Stimulated activated CD4-positive, alpha-beta T cell treated with anti-CD3 and anti-CD28 coated beads, Interleukin-2, amount 100 ng/mL, for 48 hours (primary cell): Measurements from ENCODE around the gene IFNG-AS1.

ENCODE experiments used
- DNase-seq, 2 donors: peaks; one replicate each; pipeline ENCODE4 v3.0.0-alpha.2; 2020

Gene IFNG-AS1

DNA sequence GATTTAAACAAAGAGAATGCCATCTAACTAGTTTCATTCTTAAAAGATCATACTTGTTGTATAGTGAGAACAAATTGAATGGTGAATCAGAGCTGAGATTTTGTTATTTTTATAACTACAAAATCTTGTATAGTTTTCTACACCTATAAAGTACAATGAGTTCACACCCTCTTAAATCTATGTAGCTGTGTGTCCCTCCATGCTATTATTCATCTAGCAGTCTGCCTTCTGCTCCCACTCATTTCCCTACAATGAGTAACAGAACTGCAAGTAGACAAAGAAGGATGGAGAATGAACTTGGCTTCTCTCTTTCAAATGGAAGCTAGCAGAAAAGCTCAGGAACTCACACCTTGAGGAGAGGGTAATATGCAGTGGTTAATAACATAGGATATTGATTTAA, 7.1 kb downstream of the IFNG-AS1 start:
- no peak for DNase-seq

DNA sequence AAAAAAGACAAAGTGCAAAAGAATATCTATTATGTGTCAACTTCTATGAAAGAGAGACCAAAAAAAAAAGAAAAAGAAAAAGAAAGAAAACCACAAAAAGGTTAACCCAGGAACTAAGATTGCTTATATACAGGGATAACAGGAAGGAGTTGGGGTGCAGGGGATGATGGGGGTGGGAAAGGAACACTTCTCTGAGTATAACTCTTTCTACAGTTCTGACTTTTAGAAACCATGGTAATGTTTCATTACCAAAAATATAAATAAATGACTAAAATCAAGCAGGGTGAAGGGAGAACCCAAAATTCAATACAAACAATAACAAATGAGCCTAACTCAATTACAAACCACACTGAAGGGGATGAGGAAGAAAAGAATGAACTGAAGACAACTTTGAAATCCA, 9.1 kb downstream of the IFNG-AS1 start:
- DNase-seq = no peak

DNA sequence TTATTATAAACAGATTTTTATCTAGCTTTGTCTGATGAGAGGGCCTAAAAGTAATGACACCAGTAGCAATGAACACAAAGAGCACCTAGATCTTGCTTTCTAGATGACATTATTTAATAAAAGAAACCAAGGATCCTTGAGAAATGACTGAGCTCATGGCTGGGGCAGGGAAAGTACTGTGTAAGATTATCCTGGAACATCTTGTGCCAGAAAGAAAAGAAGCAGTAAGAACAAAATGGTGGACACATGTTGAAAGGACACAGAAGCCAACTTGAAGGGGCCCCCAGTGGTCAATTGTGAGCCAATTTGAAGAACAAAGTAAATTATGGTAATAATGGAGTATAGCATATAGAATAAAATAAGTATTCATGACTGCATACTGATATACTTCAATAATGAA, 10.0 kb downstream of the IFNG-AS1 start:
- DNase-seq = no peak

- DNase-seq = no peak
These were observed 12.5 kb downstream of the IFNG-AS1 start for GRCh38 chr12:68001486-68002466.

DNA sequence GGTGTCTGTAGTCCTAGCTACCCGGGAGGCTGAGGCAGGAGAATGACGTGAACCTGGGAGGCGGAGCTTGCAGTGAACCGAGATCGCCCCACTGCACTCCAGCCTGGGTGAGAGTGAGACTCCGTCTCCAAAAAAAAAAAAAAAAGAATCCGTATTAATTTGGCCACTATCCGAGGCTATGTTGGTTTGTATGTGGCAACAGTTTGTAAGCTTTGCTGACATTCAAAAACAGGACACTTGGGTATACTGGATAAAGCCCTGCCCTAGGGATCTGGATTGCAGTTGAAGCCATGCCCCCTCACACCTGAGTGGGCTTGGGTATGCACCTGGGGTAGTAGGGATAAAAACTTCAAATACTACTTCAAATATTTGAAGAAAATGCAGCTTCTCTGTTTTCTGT, 14.5 kb downstream of the IFNG-AS1 start:
- DNase-seq = no peak

GRCh38 chr12:68007033-68007432, 17.8 kb downstream of the IFNG-AS1 start:
- DNase-seq = no peak

GRCh38 chr12:68007466-68007865, 18.2 kb downstream of the IFNG-AS1 start:
- no peak for DNase-seq

- DNase-seq = no peak
These were observed 22.1 kb downstream of the IFNG-AS1 start for GRCh38 chr12:68011206-68011881.

GRCh38 chr12:68011882-68012207, 22.6 kb downstream of the IFNG-AS1 start:
- no peak for DNase-seq

DNA sequence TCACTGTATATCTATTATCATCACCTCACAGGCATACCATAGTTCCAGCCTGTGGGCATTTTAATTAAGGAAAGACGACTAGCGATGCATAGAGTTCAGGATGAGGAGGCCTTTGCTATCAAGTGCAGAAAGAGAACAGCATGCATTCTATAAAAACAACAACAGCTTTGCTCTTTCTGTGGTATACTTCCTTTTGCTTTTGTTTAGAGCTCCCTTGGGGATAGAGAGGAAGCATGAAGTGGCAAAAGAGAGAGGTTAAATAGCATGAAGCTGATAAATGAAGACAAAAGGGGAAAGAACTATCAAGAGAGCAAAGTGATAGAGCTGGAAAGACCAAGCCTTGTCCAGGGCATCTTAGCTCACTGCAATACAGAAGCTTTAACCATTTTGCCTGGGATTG, 23.5 kb downstream of the IFNG-AS1 start:
- no peak for DNase-seq

GRCh38 chr12:68013181-68013580, 23.9 kb downstream of the IFNG-AS1 start:
- no peak for DNase-seq

GRCh38 chr12:68016136-68016535, 26.9 kb downstream of the IFNG-AS1 start:
- no peak for DNase-seq

- DNase-seq = no peak
These were observed 29.1 kb downstream of the IFNG-AS1 start for GRCh38 chr12:68018315-68018714.

DNA sequence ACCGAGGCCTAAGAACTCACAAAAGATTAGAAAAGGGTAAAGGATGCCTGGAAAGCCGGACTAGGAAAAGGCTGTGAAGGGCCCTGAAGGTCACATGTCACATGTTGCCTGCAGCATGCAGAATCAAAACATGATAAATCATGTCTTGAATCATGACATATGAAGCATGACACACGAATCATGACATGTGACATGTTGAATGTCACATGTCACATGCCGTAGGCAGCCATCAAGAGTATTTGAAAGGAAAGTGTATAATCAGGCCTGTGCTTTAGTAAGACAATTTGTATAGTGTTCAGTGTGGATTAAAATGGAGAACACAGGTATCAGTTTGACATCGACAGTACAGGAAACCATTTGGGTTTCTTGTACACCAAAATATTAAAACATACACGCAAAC, 30.8 kb downstream of the IFNG-AS1 start:
- DNase-seq = no peak

GRCh38 chr12:68020699-68021098, 31.5 kb downstream of the IFNG-AS1 start:
- no peak for DNase-seq

DNA sequence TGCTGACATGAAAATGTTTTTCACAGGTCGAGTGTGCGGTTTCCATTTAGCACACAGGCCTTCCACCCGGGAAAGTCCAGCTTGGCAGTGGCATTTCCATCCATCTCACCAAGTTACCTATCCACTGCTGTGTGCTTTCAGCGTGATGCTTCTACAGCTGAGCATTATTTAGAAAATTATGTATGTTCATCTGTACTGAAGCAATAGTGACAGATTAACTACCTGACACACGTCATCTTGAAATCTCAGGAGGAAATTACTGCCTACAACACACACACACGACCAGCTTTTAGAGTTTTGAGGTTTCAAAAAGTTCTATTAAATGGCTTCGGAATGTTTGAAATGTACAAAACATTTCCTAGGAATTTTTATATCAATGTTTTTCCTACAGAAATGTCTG, 39.4 kb downstream of the IFNG-AS1 start:
- DNase-seq = no peak

DNA sequence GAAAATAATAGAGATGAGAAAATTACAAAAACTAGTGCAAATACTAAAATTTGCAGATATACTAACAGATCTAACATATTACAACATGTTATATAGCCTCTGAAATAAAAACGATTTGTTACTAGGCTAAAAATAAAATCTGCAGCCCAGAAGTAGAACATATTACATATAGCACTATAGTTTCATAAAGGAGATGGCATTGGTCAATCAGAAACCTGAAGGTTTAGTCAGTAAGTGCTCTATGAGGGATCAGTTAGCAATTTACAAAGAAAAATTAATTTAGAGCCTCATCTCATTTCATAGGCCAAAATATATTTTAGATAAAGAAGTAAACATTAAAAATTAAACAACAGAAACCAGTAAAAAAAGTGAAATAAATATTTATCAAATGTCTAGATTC, 41.0 kb downstream of the IFNG-AS1 start:
- DNase-seq = no peak

DNA sequence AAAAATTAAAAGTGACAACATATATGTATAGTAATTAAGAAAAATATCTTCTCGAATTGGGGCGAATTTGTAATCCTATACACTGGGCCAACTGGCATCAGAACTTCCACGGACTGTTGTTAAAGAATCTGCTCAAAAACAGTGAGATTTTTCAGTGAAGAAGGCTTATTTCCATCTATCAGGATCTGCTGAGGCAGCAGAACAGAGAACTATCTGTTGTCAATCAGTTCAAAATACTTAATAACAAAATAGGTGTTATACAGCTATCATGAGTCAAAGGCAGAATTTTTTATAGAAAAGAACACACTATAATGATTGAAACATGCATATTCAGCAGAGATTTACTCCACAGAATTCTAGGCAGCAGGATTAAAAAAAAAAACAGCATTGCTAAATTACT, 41.9 kb downstream of the IFNG-AS1 start:
- DNase-seq = no peak

DNA sequence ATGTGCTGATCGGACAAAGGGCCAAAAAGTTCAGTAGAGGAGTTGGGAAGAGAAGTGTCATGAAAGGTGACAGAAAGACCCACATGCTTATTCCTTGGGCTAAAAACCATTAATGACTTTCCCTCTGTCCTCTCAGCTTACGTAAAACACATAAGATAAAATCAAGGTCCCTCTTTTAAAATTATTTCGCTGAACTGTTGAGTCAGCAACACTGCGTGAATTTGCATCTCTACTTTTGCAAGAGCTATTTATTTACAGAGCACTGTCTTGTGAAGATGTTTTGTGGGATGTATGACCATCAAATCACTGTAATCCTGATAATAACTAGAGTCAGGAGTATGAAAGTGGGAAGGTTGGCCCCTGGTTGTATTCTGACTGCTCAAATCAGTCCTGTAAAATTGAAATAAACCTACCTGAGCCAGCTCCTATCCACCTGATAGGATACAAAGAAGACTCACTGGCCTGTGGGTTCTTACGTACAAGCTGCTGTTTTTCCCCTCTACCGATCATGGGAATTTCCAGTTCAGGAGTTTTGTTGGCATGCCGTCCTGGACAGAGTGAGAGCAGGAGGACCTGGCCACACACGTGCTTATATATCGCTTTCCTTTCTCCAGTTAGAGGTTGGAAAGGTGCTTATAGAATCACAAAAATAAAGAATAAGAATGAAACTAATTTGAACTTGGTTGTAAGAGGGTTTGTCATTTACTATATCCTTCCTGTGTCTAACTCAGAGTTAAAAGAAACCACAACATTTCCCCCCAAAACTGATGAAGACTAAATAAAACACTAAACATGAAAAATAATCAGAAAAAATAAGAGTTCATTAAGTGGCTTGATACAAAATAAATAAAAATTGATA, 42.9 kb downstream of the IFNG-AS1 start:
- DNase-seq = no peak

DNA sequence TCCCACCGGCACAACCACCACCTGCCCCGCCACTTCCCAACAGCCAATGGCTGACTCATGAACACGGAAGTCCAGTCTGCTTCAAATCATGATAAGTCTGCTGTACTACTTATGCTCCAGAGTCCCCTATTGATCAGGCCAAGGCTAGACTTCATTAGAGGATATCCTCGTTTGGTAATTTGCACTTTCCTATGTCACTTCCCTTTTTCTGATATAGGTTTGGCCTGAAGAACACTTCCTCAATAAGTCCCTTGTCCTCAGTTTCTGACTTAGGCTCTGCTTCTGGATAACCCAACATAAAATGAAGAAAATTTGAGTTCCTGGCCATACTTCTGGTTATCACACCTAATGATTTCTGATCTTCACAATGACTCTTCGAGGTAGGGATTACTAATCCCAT, 45.3 kb downstream of the IFNG-AS1 start:
- no peak for DNase-seq

GRCh38 chr12:68036642-68037041, 47.4 kb downstream of the IFNG-AS1 start:
- DNase-seq = no peak

DNA sequence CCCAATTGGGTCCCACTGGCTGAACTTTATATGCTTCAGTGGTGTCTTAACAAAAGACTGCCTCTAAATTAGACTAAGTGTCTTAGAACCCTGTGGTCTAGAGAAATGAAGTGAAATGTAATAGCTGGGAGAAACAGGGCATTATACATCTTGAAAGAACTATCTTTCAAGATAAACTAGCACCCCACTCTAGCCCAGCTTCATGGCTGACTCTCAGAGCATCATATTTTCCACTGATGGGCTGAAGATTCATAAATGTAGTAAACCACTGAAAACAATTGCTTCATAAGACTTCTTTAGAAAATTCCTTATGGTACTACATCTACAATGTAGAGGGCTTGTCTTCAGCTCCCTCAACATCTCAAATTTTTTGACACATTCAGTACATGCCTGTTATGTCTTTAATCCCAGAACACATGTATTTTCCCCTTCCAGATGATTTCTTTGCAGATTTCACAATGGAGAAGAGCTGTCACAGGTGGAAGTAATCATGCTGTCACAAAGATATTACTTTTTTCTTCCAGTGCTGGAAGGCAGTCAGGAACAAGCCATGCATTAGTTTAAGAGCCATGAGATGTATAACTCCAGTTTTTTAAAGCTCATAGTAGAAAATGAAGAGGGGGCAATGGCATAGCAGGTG, 48.5 kb downstream of the IFNG-AS1 start:
- DNase-seq = no peak

DNA sequence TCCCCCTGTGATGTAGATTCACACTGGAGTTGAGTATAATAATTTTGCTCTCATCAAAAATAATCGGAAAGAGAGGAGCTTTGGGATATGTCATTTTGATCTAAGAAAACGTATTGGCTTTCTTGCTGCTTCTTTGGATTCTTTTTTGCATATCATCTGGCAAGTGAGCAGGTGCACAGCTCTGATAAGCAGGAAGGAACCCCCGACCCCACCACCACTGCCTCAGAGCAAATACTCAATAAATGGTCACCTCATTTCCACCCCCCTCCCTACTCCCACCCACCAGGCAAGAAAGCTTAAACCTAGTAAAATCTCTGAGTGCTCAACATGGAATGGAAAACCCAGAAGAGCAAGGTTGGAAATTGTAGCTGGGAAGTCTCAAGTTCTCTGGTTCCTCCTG, 49.4 kb downstream of the IFNG-AS1 start:
- DNase-seq = no peak
